CD1c-positive myeloid dendritic cell (primary cell): ENCODE data around the gene PPP1R9A.

Source experiments
- DNase-seq: peaks from one replicate; pipeline ENCODE4 v3.0.0-alpha.2; 2016; ENCODE audit errors: extremely low spot score

The PPP1R9A gene

DNA sequence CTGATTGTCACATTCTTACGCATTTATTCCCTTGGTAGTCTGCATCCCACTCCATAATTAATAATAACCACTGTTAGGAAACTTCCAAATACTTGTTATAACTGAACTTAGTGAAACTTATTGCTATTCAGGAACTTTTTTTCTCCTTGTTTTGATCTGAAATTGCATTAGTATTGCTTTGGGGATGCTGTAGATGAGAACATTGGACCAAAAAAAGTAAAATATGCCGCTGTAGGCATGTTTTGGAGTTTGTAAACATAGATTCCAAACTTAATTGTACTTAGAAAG is 1.7 kb downstream of the PPP1R9A start:
- DNase-seq = no peak

DNA sequence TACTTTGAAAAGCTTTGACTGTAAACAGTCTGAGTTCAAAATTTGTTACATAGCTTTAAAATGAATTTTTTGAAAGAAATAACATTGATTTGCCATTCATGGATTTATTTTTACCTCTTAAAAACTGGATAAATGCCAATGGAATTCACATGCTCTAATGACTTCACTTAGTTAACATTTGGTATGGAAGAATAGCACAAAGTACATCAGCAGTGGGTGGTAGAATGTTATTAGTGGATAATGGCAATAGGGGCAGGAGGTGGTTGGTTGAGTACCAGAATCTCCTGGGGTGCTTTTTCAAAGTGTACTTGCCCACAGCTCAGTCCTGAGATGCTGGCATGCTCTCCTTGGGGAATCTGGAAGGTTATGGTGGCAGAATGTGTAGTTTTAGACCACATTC is 4.7 kb downstream of the PPP1R9A start:
- DNase-seq = no peak

DNA sequence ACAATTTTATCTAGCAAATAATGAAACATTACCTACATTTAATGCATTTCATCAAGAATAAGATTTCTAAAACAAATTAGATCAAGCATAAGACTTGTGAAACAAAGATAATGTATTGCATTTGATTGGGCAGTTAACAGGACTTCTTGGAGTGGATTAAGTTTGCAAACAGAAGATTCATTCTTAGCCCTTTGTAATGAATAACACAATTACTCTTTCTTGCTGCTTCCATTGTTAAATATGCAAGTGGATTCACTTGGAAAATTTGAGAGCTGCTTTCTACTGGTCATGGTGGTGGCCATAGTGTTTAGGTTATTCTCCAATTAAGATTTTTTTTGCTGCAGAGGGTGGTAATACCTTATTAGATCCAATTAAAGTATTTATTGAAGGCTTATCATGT is 6.0 kb downstream of the PPP1R9A start:
- DNase-seq = no peak

DNA sequence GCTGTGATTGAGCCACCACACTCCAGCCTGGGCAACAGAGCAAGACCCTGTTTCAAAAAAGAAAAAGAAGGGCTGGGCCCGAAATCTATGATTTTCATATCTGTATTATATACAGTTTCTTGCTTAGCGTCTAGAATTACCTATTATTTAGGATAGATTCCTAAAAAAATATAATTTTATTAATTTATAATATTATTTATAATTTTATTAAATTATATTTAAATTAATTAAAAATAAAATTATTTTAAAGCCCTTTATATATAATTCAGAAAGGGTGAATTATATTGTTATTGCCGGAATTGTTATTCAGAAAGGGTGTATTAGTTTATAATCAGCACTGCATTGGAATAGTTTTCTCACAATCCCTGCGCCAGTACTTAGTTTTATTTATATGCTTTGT is 14.5 kb downstream of the PPP1R9A start:
- no peak for DNase-seq

DNA sequence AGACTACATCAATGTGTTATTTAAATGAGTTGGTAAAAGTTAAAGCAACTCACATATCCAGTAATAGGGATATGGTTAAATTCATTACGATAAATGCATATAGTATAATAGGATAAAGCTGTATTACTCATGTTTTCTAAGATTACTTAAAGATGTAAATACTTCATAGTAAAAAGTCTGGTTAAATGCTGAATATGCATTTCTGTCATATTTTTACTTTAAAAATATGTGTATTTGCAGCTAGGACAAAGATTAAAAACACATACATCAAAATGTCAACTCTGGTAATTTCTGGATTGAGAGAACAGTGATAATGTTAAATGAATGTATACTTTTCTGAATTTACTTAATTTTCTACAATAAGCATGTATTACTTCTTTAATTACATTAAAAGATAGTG is 15.1 kb downstream of the PPP1R9A start:
- DNase-seq = no peak

DNA sequence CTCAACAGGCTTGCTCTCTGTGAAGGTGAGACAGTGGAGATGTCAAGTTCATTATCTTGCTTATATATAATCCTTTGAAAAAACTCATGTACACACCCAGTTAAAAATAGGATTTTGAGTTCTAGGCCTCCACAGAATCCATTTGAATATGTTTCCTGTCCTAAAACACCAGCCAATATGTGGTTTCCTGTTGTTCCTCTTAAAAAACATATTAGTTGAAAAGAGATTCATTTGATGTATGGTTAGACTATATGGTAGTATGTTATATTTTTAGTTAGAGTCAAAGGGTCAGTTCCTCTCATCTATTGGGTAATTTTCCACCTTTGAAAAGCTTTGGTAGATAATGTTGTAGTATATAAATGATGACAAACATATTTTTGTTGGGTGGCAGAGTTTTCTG is 16.0 kb downstream of the PPP1R9A start:
- no peak for DNase-seq

DNA sequence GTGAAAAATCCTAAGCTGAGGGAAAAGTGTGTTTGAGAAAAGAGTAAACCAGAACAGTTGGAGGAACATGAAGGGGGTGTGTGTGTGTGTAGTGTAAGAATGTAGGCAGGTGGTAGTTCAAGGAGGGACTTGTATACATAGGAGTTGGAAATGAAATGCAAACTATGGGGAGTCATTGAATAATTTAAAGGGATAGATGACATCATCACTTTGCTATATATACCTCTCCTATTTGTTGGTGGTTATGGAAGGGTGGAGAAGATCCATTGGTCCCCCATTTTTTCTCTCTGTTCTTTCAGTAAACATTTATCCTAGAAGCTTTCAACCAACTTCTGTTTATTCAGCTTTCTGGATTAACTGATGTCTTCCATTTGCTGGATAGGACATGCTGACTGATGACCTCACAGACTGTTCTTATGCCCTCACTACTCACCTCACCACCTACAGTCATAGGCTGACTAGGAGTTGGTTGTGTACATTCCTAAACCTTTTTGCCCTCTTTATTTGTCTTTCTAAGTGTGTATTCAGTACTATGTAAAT is 20.8 kb downstream of the PPP1R9A start:
- no peak for DNase-seq

DNA sequence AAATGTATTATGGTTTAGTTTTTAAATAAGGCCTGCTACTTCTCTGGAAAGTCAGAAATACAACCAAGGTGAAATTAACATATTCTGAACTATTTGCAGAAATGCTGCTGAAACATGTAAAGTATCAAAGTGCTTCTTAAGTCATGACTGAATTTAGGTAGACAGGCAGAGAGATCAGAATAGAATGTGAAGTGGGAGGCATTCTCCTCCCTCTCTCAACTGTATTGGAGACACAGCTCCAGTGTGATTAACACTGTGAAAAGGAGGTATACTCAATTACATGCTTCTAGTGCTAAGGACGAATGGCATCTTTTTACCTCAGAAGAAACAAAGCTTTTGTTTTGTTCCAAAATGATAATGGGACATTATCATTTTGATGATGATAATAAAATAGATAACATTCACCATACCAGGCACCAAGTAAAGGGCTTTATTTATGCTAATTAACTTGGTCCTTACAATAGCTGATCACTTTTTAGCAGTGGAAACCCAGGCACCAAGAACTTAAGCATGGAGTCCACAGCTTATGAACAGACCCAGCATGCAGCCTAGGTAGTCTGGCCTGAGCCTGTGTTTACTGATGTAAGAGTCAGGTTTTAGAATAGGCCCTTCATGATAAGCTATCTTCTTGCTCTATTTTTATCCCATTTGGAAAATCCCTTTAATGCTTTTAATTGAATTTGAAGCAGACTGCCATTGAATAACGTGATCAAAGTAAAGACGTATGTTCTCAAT is 26.0 kb downstream of the PPP1R9A start:
- DNase-seq = no peak

DNA sequence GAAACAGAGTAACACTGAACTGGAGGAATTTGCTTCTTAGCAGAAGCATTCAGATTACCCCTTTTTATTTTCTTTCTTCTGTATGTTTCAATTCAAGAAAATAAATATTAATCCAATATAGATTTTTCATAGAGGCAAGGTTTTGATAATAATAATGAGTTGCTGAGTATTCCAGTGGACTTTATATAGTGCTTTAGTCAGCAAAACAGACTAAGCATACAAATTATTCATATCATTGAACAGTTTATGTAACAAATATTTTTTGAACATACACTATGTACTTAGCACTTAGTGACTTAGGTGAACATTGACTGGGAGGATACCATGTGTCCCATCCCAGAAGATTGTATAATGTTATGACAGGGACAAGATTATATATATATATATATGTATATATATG is 32.0 kb downstream of the PPP1R9A start:
- DNase-seq = no peak

DNA sequence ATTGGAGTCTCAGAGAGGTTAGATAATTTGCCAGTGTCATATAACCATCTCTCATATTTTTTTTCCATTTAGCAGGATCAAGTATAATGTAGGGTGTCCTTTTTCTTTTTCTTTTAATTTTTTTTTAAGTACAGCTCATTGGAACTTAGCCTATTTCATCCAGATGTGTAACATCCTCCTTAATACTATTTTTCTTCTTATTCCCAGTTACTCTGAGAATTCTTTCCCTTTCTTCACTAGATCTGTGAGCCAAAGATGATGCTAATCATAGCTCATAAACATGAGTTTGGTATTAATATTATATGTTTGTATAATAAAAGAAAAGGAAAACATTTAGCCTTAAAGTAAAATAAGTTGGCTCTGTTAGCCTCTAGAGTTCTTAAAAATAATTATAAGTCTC is 32.8 kb downstream of the PPP1R9A start:
- DNase-seq = no peak

DNA sequence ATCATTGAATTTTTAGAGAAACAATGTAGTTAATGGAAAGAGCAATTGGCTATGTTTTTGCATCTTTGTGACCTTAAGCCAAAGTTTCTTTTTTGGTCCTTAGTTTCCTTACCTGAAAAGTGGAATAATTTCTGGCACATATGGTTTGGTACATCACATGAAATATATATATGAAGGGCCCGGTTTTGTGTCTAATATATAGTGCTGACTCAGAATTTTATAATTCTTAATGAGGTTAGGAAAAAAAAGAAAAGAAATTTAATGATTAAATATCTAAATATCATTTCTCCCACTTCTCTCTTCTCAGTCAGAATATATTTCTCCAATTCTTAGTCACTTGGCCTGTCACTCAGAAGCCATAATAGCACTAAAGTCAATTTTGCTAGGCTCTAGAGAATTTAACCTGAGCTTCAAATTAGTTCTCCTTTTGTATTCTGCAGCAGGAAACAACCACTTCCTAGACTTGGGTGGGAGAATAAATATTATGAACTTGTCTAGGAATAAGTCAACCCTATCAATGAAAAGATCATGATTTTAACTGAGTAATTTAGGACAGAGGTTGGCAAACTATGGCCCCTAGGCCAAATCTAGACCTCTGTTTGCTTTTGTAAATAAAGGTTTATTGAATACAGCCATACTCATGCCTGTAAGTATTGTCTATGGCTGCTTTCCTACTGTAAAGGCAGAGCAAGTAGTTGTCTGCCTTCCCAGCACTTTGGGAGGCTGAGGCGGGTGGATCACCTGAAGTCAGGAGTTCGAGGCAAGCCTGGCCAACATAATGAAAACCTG is 34.6 kb downstream of the PPP1R9A start:
- DNase-seq = no peak

DNA sequence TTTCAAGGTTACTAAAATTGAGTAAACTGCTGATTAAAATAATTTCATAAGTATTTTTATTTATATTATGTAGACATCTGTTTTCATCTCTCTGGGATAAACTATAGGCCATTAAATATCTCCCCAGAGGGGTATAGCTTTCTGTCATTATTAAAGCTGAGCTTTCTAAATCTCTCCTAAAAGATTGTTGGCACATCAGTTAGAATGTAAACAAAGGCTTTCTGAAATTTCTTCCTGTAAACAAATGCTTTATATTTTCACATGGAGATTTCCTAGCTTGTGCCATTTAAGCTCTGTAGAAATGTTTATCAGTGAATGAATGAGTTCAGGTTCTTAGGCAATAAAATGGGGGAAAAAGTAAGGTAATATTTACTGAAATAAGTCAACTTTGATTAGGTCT is 35.7 kb downstream of the PPP1R9A start:
- no peak for DNase-seq

DNA sequence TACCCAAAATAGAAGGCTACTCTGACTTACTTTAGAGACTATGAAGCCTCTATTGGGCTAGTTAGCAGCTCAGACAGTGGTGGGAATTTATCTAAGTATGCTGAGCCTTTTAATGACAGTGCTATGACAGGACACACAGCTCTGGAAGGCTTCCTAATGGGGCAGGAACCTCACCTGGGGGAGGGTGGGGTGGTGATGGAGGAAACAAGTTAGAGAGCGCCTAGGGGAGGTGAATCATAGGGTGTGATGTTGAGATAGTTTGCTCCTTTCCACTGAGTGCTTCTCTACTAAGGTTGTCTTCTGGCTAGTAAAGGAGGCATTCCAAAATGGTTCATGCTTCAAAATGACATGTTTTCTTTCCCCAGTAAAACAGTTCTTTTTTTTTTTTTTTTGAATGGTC is 42.1 kb downstream of the PPP1R9A start:
- DNase-seq = no peak

DNA sequence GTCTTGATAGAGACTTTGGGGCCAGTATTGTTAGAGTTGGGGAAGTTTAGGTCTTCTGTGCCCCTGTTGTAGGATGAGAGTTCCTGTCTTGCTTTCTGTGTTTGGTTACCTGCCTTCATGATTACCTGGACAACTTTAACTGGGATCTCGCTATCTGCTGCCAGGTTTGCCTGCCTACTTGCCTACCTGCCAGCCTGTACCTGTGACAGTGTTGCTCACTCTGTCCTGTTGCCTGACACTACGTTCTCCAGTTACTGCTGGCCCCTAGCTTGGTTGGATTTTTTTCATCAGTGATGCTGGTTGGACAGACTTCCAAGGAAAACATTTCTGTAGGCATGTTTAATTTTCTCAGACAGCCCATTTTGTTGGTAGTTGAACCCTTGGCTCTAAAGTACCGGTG is 48.4 kb downstream of the PPP1R9A start:
- DNase-seq = no peak

DNA sequence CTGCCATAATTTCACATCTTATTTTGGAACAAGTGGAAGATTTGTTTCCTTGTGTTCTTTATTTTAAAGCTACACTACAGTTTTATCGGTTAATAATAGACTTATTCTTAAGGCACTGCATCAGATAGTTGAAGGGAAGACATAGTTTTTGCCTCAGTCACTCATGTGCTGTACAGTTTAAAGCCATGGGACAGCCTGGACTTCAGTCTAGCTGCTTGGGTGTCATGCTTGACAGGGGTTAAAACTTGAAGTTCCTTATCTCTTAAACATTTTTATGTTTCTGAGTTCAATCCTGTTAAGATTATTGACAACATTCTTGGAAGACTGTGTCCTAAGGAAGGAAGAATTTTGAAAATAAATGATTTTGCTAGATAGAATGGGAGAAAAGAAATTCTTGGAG is 49.7 kb downstream of the PPP1R9A start:
- DNase-seq = no peak

DNA sequence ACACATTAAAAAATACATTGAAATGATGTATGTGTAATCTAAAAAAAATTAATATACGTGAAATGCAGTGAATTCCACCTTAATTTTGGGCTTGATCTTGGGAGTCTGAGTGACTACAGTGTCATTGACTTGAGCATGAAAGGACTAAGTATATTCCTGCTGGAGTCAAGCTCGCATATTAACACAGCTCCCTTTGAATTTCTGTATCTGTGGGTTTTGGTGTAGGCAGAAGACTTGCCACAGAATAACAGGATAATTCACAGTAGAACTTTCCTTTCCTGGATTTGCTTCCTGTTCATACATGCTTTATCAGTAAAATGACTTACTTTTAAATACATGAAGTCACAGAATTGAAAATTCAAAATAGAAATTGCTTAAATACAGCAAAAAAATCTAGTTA is 55.3 kb downstream of the PPP1R9A start:
- DNase-seq = no peak

DNA sequence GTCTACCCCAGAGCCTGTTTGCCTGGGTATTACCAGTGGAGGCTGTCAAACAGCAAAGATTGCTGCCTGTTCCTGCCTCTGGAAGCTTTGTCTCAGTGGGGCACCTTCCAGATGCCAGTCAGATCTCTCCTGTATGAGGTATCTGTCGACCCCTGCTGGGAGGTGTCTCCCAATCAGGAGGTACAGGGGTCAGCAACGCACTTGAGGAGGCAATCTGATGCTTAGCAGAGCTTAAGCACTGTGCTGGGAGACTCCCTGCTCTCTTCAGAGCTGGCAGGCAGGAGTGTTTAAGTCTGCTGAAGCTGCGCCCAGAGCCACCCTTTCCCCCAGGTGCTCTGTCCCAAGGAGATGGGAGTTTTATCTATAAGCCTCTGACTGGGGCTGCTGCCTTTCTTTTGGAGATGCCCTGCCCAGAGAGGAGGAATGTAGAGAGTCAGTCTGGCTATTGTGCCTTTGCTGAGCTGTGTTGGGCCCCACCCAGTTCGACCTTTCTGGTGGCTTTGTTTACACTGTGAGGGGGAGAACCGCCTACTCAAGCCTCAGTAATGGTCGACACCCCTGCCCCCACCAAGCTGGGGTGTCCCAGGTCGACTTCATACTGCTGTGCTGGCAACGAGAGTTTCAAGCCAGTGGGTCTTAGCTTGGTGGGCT is 62.2 kb downstream of the PPP1R9A start:
- no peak for DNase-seq

DNA sequence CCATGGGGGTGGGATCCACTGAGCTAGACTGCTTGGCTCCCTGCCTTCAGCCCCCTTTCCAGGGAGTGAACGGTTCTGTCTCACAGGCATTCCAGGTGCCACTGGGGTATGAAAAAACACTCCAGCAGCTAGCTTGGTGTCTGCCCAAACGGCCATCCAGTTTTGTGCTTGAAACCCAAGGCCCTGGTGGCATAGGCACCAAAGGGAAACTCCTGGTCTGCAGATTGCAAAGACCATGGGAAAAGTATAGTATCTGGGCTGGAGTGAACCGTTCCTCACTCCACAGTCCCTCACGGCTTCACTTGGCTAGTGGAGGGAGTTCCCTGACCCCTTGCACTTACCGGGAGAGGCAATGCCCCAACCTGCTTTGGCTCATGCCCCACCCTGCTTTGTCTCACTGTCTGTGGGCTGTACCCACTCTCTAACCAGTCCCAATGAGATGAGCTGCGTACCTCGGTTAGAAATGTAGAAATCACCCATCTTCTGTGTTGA is 62.7 kb downstream of the PPP1R9A start:
- DNase-seq = no peak

DNA sequence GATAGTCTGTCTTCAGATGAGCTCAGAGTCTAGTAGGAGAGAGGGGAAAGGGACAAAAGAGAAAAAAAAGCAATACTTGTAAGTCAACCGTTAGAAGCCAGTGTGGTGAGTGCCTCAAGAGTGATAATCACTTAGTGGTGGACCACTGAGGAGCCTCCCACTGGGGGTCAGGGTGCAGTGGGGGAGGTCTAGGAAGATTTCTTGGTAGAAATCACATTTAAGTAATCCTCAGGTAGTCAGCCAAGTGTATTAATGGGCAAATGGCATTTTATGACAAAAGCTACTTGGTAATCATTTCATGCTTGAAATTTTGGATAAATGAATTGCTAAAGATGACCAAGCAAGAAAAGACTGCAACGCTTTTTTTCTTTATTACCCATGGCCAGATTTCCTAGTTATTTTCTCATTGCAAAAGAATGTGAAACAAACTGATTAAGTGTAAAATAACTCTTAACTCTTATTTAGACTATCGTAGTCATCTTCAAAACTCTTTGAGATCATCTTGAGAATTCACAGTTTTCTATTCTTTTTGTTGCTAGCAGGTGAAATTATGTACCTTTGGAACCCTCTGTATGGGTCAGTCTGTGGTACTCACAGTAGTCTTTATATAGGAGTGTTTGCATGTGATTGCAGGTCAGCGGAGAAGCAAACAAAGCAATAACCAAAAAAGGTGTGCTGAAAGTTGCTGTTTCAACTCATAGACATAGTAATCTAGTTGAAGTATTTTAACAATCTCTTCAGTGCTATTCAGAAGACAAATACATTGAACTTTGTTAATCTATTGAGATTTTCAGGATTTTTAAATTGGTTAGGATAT is 63.9 kb downstream of the PPP1R9A start:
- DNase-seq = no peak

DNA sequence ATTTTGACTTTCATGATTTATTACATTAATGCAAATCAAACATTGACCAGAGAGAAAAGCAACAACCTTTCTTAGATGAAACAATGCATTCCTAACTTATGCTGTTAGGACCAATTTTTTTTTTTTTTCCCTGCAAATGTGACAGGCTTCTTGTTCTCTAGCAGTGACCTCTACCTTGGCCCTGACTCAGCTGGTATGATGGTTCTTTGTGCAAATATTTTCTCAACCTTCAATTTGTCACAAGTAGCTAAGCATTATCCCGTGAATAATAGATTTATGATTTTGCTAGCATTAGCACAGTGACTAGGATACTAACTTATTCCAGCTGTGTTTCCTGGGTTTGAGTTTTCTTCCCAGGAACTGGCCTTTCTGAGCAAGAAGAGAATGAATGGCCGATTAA is 64.9 kb downstream of the PPP1R9A start:
- DNase-seq = no peak

DNA sequence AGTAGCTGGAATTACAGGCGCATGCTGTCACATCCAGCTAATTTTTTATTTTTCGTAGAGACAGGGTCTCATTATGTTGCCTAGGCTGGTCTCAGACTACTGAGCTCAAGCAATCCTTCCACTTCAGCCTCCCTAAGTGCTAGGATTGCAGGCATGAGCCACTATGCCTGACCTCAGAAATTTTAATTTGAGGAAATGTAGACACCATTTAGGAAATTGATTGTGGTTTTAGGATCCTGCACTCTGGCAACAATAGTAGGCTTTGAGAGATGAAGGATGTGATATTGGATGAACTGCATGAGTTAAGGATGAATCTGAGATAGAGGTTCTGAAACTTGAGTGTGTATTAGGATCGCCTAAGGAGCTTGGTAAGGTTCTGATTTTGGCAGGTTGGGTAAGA is 66.5 kb downstream of the PPP1R9A start:
- DNase-seq = no peak

DNA sequence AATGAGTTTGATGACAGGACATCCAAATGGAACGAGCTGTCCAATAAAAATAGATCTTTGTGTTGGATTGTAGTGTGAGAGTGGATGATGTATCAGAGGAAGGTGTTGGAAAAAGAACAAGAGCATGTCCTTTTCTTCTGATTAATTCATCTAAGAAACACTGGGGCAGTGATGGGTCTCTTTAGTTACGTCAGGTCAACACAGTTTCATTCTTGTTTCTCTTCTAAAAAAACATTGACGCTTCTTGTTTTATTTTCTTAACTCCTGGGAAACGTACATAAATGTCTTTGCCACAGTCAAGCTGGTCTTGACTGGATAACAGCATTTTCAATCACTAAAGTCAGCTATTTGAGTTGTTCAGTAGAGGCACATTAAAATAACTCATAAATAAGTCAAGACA is 67.0 kb downstream of the PPP1R9A start:
- DNase-seq = no peak
